Thyroid gland (tissue), 4 donors: Measurements from ENCODE around the gene MRRF.

Experiments
- CTCF ChIP-seq, 6 experiments: fragments of 200-600 bp in 3 of 6; fragments of 450-650 bp in 3 of 6; sonication (generic) in 3 of 6; IDR thresholded peaks; one replicate each; pipeline ENCODE4 v1.5.1; 2016 to 2019; ENCODE audit warnings: antibody characterized with exemption in 6 of 6, mild to moderate bottlenecking in 2 of 6, inconsistent platforms in 1 of 6, moderate library complexity in 1 of 6
- POLR2A ChIP-seq, 2 donors: fragments of 450-650 bp; IDR thresholded peaks; one replicate each; pipeline ENCODE4 v1.6.1; 2017; ENCODE audit warnings: antibody characterized with exemption in 2 of 2, mild to moderate bottlenecking in 2 of 2, moderate library complexity in 1 of 2

- TF ChIP-seq CTCF (IDR thresholded peaks at IDR 0.05) (no peak), POLR2A (IDR thresholded peaks at IDR 0.05) (no peak)
Observed at GRCh38 chr9:122370869-122371755, 106.4 kb downstream of the MRRF start, which contains the start of gene PTGS1.
